ENCODE measurements around the gene CHL1.

The CHL1 gene

GRCh38 chr3:458653-459310 lies 262.2 kb downstream of the CHL1 start:
- H3K36me3 Mint-ChIP-seq = no peaks in the 10 kb centered on the region
- peaks cover 4% of the 10 kb centered on the region for H3K9me3 Mint-ChIP-seq (ENCODE audit: low read depth)
- H3K4me1 Mint-ChIP-seq (ENCODE audit: low read depth) = no peaks in the 10 kb centered on the region
- no peaks in the 10 kb centered on the region for H3K27me3 Mint-ChIP-seq
- no peak overlapping the region for H3K27ac Mint-ChIP-seq
- no peak overlapping the region for H3K4me3 Mint-ChIP-seq
